H1 (cell line): ENCODE results near the gene NR2C2. TPM values are rescaled to one million over a fixed set of nuclear protein-coding genes. Genes with fewer than 3 reads are reported as not detected.

Experiments
- CEBPB ChIP-seq: IDR thresholded peaks from 2 replicates; pipeline ENCODE4 v1.6.1; 2012; ENCODE audit warnings: low read depth, low read length
- CHD2 ChIP-seq: IDR thresholded peaks from 2 replicates; pipeline ENCODE4 v1.6.1; 2012; ENCODE audit warnings: low read length, improper control_type of control experiment
- CTBP2 ChIP-seq: IDR thresholded peaks from 2 replicates; pipeline ENCODE4 v1.7.0; 2011; ENCODE audit warnings: borderline replicate concordance, mild to moderate bottlenecking, moderate library complexity, mixed read lengths, low read length; ENCODE audit not compliant: insufficient read depth, insufficient read length
- JUN ChIP-seq: IDR thresholded peaks from 2 replicates; pipeline ENCODE4 v1.6.1; 2011; ENCODE audit warnings: low read depth, mild to moderate bottlenecking, improper control_type of control experiment, low read length
- RBBP5 ChIP-seq: IDR thresholded peaks from 2 replicates; pipeline ENCODE4 v1.7.1; 2012; ENCODE audit warnings: low read depth, mild to moderate bottlenecking, inconsistent platforms, low read length, moderate library complexity, borderline replicate concordance
- polyA plus RNA-seq, 7 experiments: library from polyadenylated mRNA; depleted of rRNA in 3 of 7; stranded (reverse) in 5 of 7; unstranded in 2 of 7; fragments of >200 nt in 5 of 7; fragments of 200-250 nt in 2 of 7; gene quantifications; 1 replicate in 5 of 7; 2 replicates in 1 of 7; 4 replicates in 1 of 7; pipeline versions ENCODE4 v1.2.1 to v1.2.3, GENCODE V29; 2011 to 2013; ENCODE audit warnings: missing spikeins in 2 of 7, mixed read lengths in 2 of 7
- total RNA-seq: library from RNA; stranded (reverse); fragmentation: NEBNext Ultra II Directional; extraction: Animal tissue kit (Norgen Biotek cat#: 25700); gene quantifications from 2 replicates; pipeline ENCODE4 v1.2.1, GENCODE V29; 2021

The NR2C2 gene
- total and polyA plus RNA-seq, 2 of the 8 experiments (the other 6 are each of a cell fraction or from before 2014, with no cell fraction given), result 16.6 to 44.4 TPM

- TF ChIP-seq JUN, result no peak
- TF ChIP-seq RBBP5, result no peak
- TF ChIP-seq CEBPB, result no peak
- no peak for TF ChIP-seq CTBP2
- TF ChIP-seq CHD2, result no peak
These were observed 96.9 kb downstream of the NR2C2 start (continued) for GRCh38 chr3:15044326-15044725.
